NCI-H187 treated with DMSO at 0.1 percent for 48 hours (cell line): Measurements from ENCODE around the gene BDH2.

Source experiments
- DNase-seq: peaks from one replicate; lab custom pipeline; 2025; lab: John Stamatoyannopoulos, UW

BDH2 gene

GRCh38 chr4:103099691-103100392, at the start of gene BDH2:
Gene BDH2, minus strand, starts transcription at chr4:103099834. Its CDS starts 3,580 bp downstream, at chr4:103096254.
- peak; percentile 4 for DNase-seq

- no peak for DNase-seq
Observed at GRCh38 chr4:103144926-103145325, 45.3 kb upstream of the BDH2 start.

GRCh38 chr4:103137446-103137827, 37.8 kb upstream of the BDH2 start:
- DNase-seq = no peak

GRCh38 chr4:103136671-103137445, 37.2 kb upstream of the BDH2 start:
- DNase-seq = no peak

GRCh38 chr4:103129174-103129573, 29.5 kb upstream of the BDH2 start:
- no peak for DNase-seq

GRCh38 chr4:103126126-103126525, 26.5 kb upstream of the BDH2 start:
- no peak for DNase-seq

- DNase-seq = no peak
Observed at GRCh38 chr4:103123114-103123513, 23.5 kb upstream of the BDH2 start.

GRCh38 chr4:103118166-103118565, 18.5 kb upstream of the BDH2 start:
- DNase-seq = no peak

- DNase-seq = no peak
Observed at GRCh38 chr4:103111598-103111997, 12.0 kb upstream of the BDH2 start.

GRCh38 chr4:103108542-103108941, 8.9 kb upstream of the BDH2 start:
- DNase-seq = no peak

GRCh38 chr4:103105558-103106356, 6.1 kb upstream of the BDH2 start:
- no peak for DNase-seq

GRCh38 chr4:103104886-103105285, 5.3 kb upstream of the BDH2 start:
- no peak for DNase-seq

- no peak for DNase-seq
Observed at GRCh38 chr4:103100691-103101090, 1.1 kb upstream of the BDH2 start.

- no peak for DNase-seq
Observed at GRCh38 chr4:103098756-103099440, 736 bp downstream of the BDH2 start.

GRCh38 chr4:103098341-103098740, 1.3 kb downstream of the BDH2 start:
- DNase-seq = no peak

GRCh38 chr4:103097112-103097511, 2.5 kb downstream of the BDH2 start:
- no peak for DNase-seq

- DNase-seq = no peak
Observed at GRCh38 chr4:103095080-103095479, 4.6 kb downstream of the BDH2 start.

- DNase-seq = no peak
Observed at GRCh38 chr4:103092245-103092644, 7.4 kb downstream of the BDH2 start.

GRCh38 chr4:103091601-103092223, 7.9 kb downstream of the BDH2 start:
- no peak for DNase-seq

GRCh38 chr4:103089481-103089880, 10.2 kb downstream of the BDH2 start:
- no peak for DNase-seq

- DNase-seq = no peak
Observed at GRCh38 chr4:103086551-103086950, 13.1 kb downstream of the BDH2 start.
